NCI-H2029 treated with DMSO at 0.1 percent for 48 hours (cell line): ENCODE results near the gene DOCK9.

Source experiments
- DNase-seq: peaks from one replicate; lab custom pipeline; 2025; lab: John Stamatoyannopoulos, UW

DOCK9 gene

DNA sequence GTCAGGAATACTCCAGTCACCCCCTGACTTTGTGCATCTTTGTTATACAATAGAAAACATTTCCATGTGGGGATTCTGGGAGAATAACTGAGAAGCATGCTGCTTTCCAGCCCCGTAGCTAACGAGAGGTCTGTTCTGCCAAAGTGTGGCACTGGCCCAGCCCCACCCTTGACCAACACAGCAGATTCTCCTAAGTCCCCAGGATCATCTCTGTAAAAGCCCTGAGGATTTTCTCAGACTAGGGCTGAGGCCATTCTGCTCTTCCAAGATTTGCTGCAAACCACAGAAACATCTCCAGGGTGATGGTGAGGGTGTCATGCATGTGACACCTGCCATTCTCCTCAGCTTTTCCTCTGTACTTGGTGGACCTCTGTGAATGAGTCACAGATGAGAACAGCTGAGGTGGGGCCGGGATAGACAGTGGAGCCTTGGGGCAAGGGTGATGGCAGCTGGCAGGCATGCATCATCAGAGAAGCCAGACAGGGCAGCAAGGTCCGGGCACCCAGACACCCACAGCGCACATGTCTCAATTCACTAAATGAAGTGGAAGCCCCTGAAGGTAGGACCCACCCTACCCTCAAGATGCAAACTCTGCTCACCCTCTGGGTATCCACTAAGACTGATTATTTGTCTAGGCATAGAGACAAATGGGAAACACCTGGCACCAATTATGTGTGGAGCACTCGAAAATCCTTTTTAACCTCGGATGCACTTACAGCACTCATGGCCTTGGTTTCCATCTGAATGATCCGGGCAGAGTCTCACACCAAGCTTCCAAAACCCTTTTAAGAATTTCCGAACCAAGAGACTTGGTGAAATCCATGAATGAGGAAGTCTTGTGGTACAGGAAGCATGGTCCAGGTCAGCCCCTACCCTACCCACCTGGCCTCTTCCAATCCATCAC is 20.1 kb upstream of the DOCK9 start:
- no peak for DNase-seq

DNA sequence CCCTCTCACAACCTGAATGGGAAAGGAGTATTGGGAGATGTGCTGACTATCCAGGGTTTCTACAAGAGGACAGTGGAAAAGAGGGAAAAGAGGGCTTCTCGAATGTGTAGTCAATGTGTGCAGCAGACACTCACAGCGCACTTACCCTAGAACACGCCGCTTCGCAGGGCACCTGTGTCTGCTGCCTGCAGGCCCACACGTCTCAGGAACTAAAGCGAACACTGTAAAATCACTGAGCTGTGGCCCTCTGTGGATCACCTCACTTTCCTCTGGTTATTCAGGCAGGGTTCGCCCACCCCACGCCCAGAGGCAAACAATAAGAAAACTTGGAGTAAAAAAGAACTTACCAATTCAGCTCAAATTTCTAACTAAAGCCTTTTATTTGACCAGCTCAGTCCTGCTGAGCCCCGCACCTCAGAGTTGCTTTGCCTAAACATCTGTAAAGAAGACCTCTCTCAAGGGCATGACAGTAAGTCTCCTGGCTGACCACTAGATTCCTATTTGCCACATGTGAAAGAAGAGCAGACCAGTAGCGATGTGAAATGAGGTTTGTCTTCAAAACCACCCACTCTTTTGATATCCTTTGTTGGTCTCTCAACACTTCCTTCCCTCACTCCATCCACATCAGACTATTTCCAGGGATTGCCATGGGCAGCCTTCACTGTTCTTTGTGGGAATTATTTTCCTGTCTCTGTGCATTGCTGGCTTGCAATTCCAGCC is 19.3 kb upstream of the DOCK9 start:
- no peak for DNase-seq

DNA sequence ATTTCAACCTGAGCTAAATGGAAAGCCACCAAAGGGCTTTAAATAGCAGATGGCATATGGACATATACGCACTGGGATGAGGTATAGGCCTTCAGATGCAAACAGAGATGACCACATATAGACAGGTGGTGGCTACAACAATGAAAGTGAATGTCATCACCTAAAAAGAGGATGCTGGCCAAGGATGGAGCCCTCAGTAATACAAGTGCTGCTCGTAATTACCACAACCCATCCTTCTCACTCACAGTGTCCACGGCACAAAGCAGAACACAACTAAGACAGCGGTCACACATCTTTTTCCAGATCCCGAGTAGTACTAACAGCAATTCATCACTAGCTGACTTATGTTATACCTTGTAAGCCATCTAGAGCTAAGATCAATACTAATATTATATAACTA is 18.2 kb upstream of the DOCK9 start:
- no peak for DNase-seq

DNA sequence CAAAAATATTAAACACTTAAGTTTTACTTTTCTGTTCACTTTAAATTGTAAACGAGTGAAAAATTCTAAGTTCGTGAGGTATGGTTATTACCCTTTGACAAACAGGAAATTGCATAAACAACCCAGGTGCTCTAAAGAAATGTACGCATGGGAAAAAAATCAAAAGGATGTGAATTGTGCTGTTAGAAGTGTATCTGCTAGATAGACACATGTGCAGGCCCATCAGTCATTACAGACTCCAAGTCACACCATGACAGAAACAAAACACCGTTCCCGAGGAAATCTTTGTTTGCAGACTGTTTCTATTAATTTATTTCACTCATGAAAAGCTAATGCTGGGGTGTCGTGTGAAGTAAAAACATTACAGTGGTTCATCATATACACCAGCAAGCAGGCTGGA is 17.0 kb upstream of the DOCK9 start:
- no peak for DNase-seq

DNA sequence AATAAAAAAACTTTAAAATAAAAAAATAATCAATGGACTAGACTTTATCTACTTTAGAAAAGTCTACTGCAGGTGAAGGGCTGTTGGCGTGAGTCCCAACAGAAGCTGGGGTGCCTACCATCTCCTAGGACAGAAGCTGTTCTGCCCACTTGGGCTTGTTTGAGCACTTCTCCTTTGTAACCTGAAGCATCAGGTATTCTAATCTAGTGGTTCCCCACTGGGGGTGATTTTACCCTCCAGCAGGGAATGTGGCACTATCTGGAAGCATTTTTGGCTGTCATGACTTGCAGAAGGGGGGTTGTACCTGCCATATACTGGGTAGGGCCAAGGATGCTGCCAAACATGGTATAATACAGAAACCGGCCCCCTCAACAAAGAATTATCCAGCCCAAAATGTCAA is 16.2 kb upstream of the DOCK9 start:
- DNase-seq = no peak

DNA sequence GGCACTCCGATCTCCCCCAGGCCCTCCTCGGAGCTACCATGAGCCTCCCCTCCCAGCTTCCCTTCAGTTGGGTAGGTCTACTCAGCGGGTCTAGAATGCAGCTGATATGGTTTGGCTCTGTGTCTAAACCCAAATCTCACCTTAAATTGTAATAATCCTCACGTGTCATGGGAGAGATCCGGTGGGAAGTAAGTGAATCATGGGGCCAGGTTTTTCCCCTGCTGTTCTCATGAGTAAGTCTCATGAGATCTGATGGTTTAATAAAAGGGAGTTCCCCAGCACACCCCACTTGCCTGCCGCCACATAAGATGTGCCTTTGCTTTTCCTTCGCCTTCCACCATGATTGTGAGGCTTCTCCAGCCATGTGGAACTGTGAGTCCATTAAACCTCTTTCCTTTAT is 14.5 kb upstream of the DOCK9 start:
- DNase-seq = no peak

DNA sequence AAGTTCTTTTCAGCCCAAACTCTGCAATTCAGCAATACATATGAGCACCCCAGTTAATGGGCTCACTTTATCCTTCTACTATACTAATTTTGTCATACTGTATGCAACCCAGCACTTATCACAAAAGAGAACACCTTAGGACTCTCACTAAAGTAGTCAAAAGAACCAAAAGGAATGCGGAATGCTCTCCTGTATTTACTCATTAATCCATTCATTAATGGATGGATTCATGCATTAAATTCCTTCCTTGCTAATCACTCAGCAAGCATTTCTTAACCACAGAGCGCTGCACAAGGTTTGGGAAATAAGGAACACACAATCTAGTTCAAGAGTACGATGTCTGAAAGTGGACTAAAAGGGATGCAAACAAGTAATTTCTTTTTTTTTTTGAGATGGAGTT is 12.8 kb upstream of the DOCK9 start:
- DNase-seq = no peak

DNA sequence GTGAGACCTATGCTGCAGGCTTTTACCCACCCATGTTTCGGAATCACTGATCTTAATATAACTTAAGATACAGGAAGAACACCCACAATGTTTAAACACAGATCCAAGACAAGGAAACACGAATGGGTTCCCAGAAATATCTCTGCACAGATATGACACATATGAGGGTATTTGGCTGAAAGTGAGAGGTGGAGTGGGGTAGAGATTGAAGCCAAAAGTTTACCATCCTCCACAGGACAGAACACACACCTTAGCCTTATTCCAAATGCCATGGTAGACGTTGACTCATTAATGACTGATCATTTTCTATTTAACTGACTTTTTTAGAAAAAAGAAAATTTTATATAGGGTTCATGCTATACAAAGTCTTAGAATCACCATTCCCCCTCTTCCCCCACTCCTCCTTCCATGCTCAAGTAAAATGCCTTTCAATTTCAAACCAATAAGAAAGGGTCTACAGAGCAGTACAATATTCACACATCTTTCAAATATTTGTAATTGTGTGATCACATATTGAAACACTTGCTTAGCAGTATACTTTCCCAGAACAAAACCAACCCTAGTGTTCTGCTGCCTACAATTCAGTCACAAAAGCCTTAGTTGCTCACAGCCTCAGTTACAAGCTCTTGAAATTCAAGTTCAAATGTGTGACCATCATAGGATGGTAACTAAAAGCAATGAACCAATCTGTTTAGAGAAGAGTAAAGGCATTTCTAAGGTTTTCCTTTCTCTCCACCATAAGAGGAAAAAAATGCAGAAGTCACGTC is 11.8 kb upstream of the DOCK9 start:
- DNase-seq = no peak

DNA sequence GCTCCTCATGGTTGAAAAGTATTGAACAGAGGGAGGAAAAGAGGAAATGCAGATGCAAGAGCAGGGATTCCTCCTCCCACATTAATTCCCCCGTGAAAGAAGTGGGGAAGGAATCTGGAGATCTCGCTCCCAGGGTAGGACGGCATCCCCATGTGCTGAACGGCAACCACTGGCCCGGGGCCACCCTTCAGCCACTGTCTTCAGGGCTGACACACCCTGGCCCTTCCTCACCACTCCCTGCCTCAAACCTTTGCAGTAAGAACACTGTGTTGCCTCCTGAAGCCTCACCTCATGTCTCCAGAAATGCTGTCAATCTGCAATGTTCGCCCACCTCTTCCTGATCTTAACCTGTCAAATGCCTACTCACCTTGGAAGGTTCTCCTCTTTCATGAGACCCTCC is 10.9 kb upstream of the DOCK9 start:
- no peak for DNase-seq

DNA sequence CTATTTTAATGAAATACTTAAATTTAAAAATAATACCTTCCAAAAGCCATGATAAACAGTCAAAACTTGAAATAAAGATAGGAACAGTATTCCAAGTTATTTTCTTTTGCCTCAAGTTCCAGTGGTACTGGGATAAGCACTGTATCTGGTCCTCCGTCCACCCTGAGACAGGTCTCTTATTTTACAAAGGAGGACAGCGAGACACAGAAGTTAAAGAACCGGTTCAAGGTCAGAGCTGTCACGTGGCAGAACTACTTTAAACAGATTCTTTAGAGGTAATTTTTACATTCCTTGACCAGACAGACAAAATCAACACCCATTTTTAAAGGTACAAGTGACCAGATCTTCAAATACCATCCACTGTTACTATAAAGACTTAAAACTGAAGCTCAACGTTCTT is 10.4 kb upstream of the DOCK9 start:
- no peak for DNase-seq

DNA sequence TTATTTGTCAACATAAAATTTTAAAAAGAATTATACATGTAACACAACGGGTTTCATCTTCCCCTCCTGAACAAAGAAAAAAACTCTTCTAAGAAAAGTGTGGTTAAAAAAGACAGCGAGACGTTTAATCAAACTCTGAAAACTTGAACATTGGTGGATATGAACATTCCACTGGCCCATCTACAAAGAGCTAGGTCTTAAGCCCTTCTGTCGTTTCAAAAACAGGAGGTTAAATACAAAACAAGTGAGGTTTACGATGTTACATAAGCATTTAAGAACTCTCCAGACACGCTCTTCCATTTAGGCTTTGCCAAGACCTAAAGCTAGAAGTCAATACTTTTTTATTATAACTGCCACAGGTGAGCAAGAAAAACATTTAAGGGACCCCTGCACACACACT is 9.4 kb upstream of the DOCK9 start:
- no peak for DNase-seq

DNA sequence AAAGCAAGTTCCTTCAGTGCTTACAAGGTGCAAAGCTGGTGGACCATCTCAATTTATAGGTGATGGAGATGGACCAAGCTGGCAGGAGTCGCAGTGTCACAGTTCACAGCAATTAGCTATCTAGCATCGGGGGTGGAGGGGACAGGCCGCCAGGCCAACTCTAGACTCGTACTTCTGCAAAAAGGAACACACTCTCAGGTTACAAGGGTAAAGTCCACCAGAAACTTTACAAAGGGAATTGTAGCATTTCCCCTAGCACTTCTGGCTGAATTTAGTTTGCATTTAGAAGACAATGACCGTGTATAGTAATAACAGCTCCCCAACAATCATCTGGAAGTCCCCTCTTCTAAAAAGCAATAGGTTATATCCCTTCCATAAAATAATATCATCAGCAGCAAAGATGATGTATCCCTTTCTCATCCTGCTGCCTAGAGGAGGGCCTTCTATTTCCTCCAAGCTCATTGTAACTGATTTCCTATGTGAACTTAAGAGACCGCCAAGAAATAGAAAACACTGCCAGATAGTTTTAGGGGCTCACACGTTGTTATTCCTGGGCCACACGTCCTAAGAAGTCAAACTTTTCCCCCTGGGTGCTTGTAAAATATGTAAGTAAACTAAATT is 8.5 kb upstream of the DOCK9 start:
- no peak for DNase-seq

DNA sequence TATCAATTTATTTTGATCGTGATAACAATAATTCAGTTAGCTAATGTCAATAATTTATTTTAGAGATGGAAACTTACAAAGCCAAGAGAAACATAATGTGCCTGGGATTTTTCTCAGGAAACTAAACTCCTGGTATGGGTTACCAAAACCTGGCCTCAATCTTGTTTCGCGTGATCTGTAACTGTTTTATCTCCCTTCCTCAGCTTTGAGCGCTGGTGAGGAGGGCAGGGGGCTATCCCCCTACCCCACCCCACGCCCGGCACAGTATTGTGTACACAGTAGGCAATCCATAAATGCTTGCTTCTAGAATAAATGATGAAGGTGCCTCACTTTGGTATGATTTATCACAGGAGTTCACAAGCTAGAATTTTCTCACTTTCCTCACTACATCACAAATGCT is 7.7 kb upstream of the DOCK9 start:
- DNase-seq = no peak

DNA sequence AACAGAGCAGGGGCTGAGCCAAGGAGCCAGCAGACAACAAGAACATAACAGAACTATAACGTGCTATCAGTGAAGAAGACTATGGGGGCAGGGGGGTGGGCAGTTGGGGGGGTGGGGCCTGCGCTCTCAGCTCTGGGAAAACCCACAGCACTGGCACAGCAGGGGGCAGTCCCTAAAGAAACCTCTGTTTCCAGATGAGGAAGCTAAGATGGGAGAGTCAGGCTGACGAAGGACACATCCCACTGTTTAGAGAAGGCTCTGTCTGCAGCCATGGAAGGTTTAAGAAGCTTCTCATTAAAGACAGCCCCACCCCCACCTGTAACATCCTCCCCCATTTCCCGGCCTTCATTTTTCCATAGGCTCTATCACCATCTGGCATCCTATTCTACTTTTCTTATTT is 7.1 kb upstream of the DOCK9 start:
- no peak for DNase-seq

DNA sequence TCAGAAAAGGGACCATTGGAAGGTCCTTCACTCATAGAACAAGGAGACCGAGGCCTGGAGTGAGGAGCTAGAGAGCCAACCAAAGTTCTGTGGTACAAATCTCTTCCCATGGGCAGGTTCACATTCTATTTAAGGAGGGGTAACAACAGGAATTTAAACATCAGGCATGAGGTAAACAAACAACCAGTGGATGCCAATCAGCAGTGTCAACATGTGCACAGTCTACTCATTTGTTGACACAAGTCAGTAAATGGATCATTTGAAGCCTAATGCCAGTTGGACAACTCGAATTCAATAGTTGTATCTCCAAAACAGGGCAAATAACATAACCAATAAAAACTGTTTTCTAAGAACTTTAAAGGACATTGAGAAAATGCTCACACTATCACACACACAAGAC is 6.3 kb upstream of the DOCK9 start:
- DNase-seq = no peak

DNA sequence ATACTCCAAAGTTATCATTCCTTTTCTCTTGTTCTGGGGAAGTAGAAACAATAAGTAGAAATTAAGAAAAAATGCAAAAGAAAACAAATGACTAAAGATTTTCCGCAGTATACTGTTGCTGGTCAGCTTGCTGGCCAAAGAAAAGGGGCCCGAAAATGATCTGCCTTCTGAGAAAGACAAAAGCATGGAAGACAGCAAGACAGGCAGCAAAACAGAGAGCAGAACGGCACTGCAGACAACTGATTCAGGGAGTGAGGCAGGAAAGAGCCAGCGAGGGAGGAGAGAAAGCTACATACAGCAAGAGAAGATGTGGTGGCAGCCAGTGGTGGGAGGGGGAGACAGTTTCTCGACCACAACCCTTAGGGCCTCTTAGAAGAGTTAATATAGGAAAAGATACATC is 5.3 kb upstream of the DOCK9 start:
- no peak for DNase-seq

DNA sequence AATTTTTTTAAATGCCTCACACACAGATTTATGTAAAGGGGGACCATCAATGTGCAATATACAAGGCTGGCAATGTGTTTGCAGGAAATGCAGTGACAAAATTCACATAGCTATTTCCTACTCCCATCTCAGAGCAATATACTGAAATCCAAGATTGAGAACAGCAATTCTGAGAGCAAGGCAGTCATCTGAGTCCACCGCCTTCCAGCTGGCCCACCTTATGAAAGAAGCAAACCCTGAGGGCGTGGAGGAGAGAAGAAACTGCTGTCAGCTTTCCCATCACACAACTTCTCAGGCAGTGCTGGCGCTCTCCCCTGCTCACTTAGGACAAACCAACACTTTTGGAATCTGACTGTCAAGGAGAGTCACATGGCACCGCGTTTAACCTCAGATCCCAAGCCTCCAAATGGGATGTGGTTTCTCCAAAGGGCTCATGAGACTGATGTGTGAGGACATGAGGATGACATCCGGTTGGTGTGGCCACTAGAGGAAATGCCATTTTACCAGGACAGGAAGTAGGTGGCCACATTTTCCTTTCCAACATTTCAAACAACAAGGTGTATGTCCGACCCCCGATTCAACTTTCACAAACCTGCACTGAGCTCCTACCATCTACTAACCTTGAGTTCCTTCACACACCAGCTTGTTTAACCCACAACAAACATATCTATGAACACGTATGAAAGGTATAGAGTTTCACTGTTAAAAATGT is 3.7 kb upstream of the DOCK9 start:
- no peak for DNase-seq

DNA sequence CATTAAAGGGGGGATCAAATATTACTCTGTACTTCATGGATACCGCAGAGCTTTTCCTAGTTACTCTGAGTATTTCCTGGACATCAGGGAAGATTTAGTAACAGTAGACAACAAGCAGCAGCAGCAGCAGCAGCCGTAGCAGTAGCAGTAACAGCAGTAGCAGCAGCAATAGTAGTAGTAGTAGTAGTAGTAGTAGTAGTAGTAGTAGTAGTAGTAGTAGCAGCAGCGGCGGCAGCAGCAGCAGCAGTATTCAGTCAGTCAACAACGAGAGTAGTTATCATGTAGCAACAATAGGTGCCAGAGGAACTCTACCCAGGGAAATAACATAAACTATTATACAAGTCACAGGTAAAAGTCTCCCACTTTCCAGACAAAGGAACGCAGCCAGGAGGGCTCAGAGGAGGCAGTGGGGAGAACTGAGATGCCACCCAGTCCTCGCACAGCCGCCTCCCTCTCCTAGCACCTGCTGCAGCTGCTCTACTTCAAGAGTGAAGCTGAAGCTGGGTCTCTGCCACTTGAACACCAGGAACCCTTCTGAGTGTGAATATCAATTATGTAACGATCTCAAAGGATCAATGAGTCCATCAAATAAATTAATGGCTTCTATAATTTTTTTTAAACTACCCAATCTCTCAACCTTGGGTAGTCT is 1.3 kb upstream of the DOCK9 start:
- no peak for DNase-seq

DNA sequence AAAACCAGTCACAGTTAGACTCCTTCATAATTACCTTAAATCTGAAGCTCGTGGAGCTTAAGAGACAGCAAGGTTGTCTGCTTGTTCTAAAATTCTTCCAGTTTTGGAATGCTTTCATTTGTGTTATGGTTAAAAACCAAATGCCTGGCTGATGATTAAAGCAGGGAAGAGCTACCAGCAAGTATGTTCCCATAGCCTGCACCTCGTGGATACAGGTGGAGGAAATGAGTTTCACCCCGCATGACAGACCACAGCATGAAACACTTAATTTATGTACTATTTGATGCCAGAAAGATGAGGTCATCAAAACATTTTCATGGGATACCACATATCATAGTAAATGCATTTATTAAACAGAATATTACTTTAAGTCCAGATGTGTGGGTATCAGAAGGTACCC is 416 bp upstream of the DOCK9 start:
- no peak for DNase-seq

DNA sequence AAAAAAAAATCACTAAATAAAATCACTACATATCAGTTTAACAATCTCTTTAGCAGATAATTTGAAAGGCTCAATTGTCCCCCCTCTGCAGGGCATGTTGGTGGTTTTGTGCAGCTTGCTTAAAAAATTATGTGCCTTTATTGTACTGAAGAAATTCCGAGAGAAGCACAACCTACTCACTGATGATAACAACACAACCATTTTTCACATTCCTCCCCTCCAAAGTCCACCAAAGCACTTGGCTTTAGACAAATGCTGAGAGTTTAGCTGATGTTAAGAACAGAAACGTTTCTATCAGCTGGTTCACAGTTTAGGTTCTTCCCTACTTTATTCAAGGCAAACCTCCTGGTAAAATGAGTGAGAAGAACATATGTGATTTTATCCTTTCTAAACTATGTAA is 923 bp downstream of the DOCK9 start:
- DNase-seq = no peak

DNA sequence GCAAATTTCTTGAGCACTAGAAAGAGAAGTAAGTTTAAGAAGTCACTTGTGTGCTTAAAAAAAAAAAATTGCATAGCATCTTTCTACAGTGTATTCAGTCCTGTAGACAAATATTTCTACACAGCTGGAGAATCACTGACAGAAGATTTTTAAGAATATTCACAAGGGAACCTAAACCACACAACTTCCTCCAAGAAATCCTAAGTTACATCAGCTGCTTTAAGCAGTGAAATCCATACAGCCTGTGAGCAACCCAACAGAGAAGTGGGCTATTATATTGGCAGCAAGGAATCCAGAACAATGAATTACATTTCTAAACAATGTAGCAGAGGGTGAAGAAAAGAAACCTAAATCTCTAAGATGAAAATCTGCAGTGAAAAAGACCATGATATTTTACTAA is 1.5 kb downstream of the DOCK9 start:
- no peak for DNase-seq
